HCT116 (cell line): ENCODE data around the gene ADCK2. TPM values are rescaled to one million over a fixed set of nuclear protein-coding genes. Genes with fewer than 3 reads are reported as not detected.
"Not testable (repeated sequence)": the region's sequence is repeated elsewhere in the genome, so short reads cannot be mapped to it uniquely, and the experiment has no call there.

Experiments
- ATAC-seq: fragments of 200-7000 bp; cut with Tn5 transposase; 2 replicates; pipeline ENCODE4 v1.9.1; 2020; ENCODE audit warnings: mild to moderate bottlenecking, moderate library complexity
- BruUV-seq: library from RNA; stranded (reverse); fragments of 400-500 nt; replicated peaks from 2 replicates; lab custom pipeline; 2021; lab: Mats Ljungman, UMichigan
- CTCF ChIA-PET: fragments of 300-600 bp; sonication (Branson Sonifier 250); formaldehyde crosslinking; loops from one replicate; lab custom pipeline; 2021; ENCODE audit warnings: antibody characterized with exemption; lab: Charles Lee
- POLR2A ChIA-PET: fragments of 300-600, 350-600 bp; sonication (Branson Sonifier 250); formaldehyde crosslinking; loops from one replicate; lab custom pipeline; 2021; ENCODE audit warnings: antibody characterized with exemption; lab: Charles Lee
- RAD21 ChIA-PET, 2 experiments: fragments of 300-600 bp; sonication (Branson Sonifier 250); formaldehyde crosslinking; loops; one replicate each; lab custom pipeline; 2023; ENCODE audit warnings: low total read pairs in 2 of 2; ENCODE audit not compliant: uncharacterized antibody in 2 of 2, unreplicated experiment in 2 of 2, low non-redundant PET in 1 of 2; lab: Charles Lee
- DNase-seq: peaks from one replicate; pipeline ENCODE4 v3.0.0-alpha.2; 2010; ENCODE audit warnings: low read depth, low spot score
- H2AFZ ChIP-seq: fragments of 200-600 bp; shearing (Covaris generic), sonication (generic); 2 replicates; pipeline ENCODE4 v1.6.1; 2017; ENCODE audit warnings: low read depth, mixed run types, mixed read lengths, antibody characterized with exemption, low read length; ENCODE audit not compliant: poor library complexity, severe bottlenecking
- H3K27ac ChIP-seq: 2 replicates; pipeline ENCODE4 v1.5.1; 2012; ENCODE audit warnings: low read depth, low read length
- H3K27me3 ChIP-seq: fragments of 200-600 bp; sonication (generic); 2 replicates; pipeline ENCODE4 v1.6.1; 2016; ENCODE audit warnings: mixed run types, low read length, mixed read lengths; ENCODE audit not compliant: insufficient read depth
- H3K36me3 ChIP-seq, 2 experiments: fragments of 200-500 bp in 1 of 2; fragments of 200-600 bp in 1 of 2; sonication (Bioruptor generic) in 1 of 2; sonication (generic) in 1 of 2; 2 replicates each; pipeline versions ENCODE4 v1.5.1 to v1.6.1; 2014 to 2016; ENCODE audit warnings: low read length in 2 of 2, inconsistent platforms in 1 of 2, mixed read lengths in 1 of 2, mixed run types in 1 of 2; ENCODE audit not compliant: insufficient read depth in 2 of 2, control insufficient read depth in 1 of 2
- H3K4me1 ChIP-seq, 2 experiments: fragments of 200-600 bp in 1 of 2; sonication (generic) in 1 of 2; 2 replicates each; pipeline versions ENCODE4 v1.5.1 to v1.6.1; 2012 to 2017; ENCODE audit warnings: low read length in 2 of 2, inconsistent platforms in 1 of 2, mild to moderate bottlenecking in 1 of 2, mixed read lengths in 1 of 2, mixed run types in 1 of 2, moderate library complexity in 1 of 2; ENCODE audit not compliant: insufficient read depth in 2 of 2, control insufficient read depth in 1 of 2
- H3K4me2 ChIP-seq: fragments of 200-600 bp; sonication (generic); 2 replicates; pipeline ENCODE4 v1.6.1; 2017; ENCODE audit warnings: mixed run types, low read length, mixed read lengths
- H3K4me3 ChIP-seq, 2 experiments: fragments of 200-600 bp in 1 of 2; sonication (generic) in 1 of 2; replicated peaks in 1 of 2; 2 replicates each; pipeline ENCODE4 v1.5.1; 2011 to 2016; ENCODE audit warnings: low read length in 2 of 2, control low read depth in 1 of 2, low read depth in 1 of 2, mild to moderate bottlenecking in 1 of 2, mixed read lengths in 1 of 2, mixed run types in 1 of 2
- H3K79me2 ChIP-seq: fragments of 200-600 bp; sonication (generic); 2 replicates; pipeline ENCODE4 v1.6.1; 2017; ENCODE audit warnings: mild to moderate bottlenecking, mixed run types, low read length, moderate library complexity, mixed read lengths; ENCODE audit not compliant: insufficient read depth
- H3K9ac ChIP-seq: fragments of 200-600 bp; sonication (generic); 2 replicates; pipeline ENCODE4 v1.6.1; 2016; ENCODE audit warnings: low read length, mixed read lengths
- H3K9me2 ChIP-seq: fragments of 200-600 bp; sonication (generic), shearing (Covaris generic); 2 replicates; pipeline ENCODE4 v1.6.1; 2017; ENCODE audit warnings: mixed run types, mild to moderate bottlenecking, moderate library complexity; ENCODE audit not compliant: insufficient read depth
- H3K9me3 ChIP-seq, 2 experiments: fragments of 200-500 bp in 1 of 2; fragments of 200-600 bp in 1 of 2; sonication (Bioruptor generic) in 1 of 2; sonication (generic) in 1 of 2; 2 replicates each; pipeline ENCODE4 v1.6.1; 2014 to 2017; ENCODE audit warnings: low read length in 2 of 2, mixed read lengths in 2 of 2, inconsistent platforms in 1 of 2, low read depth in 1 of 2, mild to moderate bottlenecking in 1 of 2, mixed run types in 1 of 2, moderate library complexity in 1 of 2; ENCODE audit not compliant: control insufficient read depth in 1 of 2, insufficient read depth in 1 of 2
- H4K20me1 ChIP-seq: fragments of 200-600 bp; sonication (generic), shearing (Covaris generic); 2 replicates; pipeline ENCODE4 v1.6.1; 2017; ENCODE audit warnings: mixed run types, mild to moderate bottlenecking, moderate library complexity; ENCODE audit not compliant: insufficient read depth
- EGR1 ChIP-seq: IDR thresholded peaks from 2 replicates; pipeline ENCODE4 v1.6.1; 2012; ENCODE audit warnings: low read depth
- ELF1 ChIP-seq: IDR thresholded peaks from 2 replicates; pipeline ENCODE4 v1.6.1; 2012; ENCODE audit warnings: low read depth, borderline replicate concordance
- EZH2 ChIP-seq: fragments of 200-600 bp; sonication (generic); IDR thresholded peaks from 2 replicates; pipeline ENCODE4 v1.6.1; 2017; ENCODE audit warnings: antibody characterized with exemption, mixed run types
- FOSL1 ChIP-seq: IDR thresholded peaks from 2 replicates; pipeline ENCODE4 v1.6.1; 2012; ENCODE audit warnings: low read depth
- MAX ChIP-seq: IDR thresholded peaks from 2 replicates; pipeline ENCODE4 v1.6.1; 2012
- RAD21 ChIP-seq: IDR thresholded peaks from 2 replicates; pipeline ENCODE4 v1.6.1; 2012; ENCODE audit warnings: low read depth, mild to moderate bottlenecking
- TCF7L2 ChIP-seq: IDR thresholded peaks from 2 replicates; pipeline ENCODE4 v1.7.0; 2011; ENCODE audit warnings: borderline replicate concordance, inconsistent platforms; ENCODE audit not compliant: insufficient read depth, insufficient read length; ENCODE audit errors: extremely low read depth
- YY1 ChIP-seq: IDR thresholded peaks from 2 replicates; pipeline ENCODE4 v1.6.1; 2011; ENCODE audit warnings: low read length, low read depth, moderate library complexity, mild to moderate bottlenecking; ENCODE audit not compliant: insufficient replicate concordance; ENCODE audit errors: extremely low read depth
- intact Hi-C: fragments of 100-400 bp; cut with micrococcal nuclease; formaldehyde crosslinking; loops from 2 replicates; pipeline ENCODE4 v1.10.0; 2022
- total RNA-seq: library from RNA; stranded (reverse); gene quantifications from one replicate; pipeline ENCODE4 v1.2.1, GENCODE V29; 2021; ENCODE audit not compliant: unreplicated experiment

The ADCK2 gene
- total RNA-seq, 1 experiment from 2014 or later, result 16.9 TPM

DNA sequence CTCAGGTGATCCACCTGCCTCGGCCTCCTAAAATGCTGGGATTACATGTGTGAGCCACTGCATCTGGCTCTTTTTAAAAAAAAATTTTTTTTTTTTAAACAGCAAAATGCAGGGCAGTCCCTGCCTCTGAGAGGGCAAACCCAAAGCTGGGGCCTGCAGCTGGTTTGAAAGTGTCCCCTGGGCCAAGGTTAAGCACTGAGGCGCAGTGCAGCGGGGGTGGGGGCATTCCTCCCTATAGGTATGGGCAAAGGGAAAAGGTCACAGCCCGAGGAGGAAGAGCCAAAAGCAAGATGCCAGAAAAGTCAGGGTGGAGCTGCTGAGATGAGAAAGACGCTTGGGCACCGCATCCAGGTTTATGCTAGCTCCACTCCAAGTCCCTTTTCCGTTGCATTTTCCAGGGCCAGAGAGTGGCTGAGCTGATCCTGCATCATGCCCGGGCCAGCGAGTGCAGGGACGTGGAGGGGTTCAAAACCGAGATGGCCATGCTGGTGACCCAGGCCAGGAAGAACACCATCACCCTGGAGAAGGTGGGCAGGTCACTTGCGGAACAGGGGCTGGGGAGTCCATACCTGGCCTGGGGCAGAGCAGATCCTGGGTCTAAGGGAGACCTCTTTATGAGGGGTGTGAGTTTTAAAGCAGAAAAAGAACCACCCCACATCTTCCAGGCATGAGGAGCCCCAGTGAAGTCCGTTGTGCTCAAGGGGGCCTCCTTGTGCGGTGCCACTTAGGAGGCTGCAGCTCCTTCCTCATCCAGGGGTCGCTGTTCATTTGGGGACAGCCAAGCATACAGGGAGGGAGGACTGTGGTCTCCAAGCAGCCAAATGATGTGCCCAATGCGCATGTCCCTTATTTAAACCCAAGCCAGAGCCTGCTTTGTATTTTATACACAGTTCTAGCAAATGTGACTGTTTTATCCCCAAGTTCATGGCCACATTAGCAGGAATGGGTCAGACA, 16.7 kb downstream of the ADCK2 start:
- Histone ChIP-seq H3K27me3 (no peaks in the 10 kb centered on the region), H3K9me3 (no peaks in the 10 kb centered on the region), H3K9me2 (no peaks in the 10 kb centered on the region), H3K9ac (no peak overlapping the region), H3K36me3 (peaks cover 0 to 4% of the 10 kb centered on the region in 2 experiments; a peak in 1 of 4 replicates), H3K4me2 (no peak overlapping the region), H3K79me2 (no peaks in the 10 kb centered on the region), H3K4me1 (no peaks in the 10 kb centered on the region), H4K20me1 (no peaks in the 10 kb centered on the region), H3K4me3 (no peak overlapping the region), H3K27ac (no peak overlapping the region), H2AFZ (no peak overlapping the region)
- no peak for DNase-seq
- ChIA-PET POLR2A (no interaction called here), CTCF (no interaction called here), RAD21 (no interaction called here)
- ATAC-seq, result no peak
- intact Hi-C loops, result no loop called here
- TF ChIP-seq FOSL1 (no peak), MAX (no peak), ELF1 (no peak), EZH2 (no peak), EGR1 (no peak)
- no TSS peak for BruUV-seq

DNA sequence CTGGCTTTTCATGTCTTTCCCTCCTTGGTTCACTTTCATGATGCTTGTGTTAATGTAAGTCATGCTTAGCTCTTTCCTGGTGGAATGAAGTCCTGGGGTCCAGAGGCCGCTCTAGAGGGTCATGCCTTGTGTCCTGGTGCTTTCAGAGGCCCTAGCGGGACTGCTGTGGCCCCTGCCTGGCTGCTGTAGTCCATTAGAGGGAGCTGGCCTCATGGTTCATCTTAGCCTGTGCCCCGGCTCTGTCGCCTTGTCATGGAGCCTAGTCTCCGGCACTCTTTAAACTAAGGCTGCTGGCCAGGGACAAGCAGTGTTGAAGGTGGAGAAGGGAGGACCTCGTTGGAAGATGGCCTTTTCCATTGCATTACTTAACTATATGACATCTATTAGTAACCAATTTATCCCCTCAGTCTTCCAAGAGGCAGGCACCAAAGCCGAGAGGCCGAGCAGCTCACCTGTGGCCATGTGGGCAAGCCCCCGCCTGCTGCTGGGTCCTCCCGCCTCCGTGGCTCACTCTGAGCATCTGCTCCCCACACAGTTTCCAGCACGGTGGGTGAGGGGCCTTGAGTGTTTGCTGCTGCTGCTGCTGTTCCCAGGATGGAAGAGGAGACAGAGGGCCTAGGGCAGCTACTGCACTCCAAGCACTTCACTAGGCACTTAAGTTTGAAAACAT, 18.8 kb downstream of the ADCK2 start:
- Histone ChIP-seq H2AFZ (no peak overlapping the region), H3K79me2 (no peaks in the 10 kb centered on the region), H3K36me3 (peaks cover 0 to 4% of the 10 kb centered on the region in 2 experiments; a peak in 1 of 4 replicates), H3K4me2 (no peak overlapping the region), H3K9ac (no peak overlapping the region), H3K4me1 (peaks cover 0 to 8% of the 10 kb centered on the region in 2 experiments; a peak in 2 of 4 replicates), H4K20me1 (no peaks in the 10 kb centered on the region), H3K4me3 (no peak overlapping the region), H3K27ac (no peak overlapping the region), H3K9me2 (no peaks in the 10 kb centered on the region), H3K27me3 (no peaks in the 10 kb centered on the region), H3K9me3 (no peaks in the 10 kb centered on the region)
- ChIA-PET POLR2A (interaction anchor here (1.3 kb wide), 1 partner anchor 17 kb away, joined by 3 read pairs; no protein-coding TSS in a partner anchor), RAD21 (no interaction called here), CTCF (no interaction called here)
- ATAC-seq, result 0 out of 2 replicates have a peak, but pooled peaks have one; percentile 35
- intact Hi-C loops, result no loop called here
- TF ChIP-seq RAD21, result peak; percentile 25; the same call in 1 of the 2 replicates
- TF ChIP-seq TCF7L2, result no peak
- no peak for TF ChIP-seq YY1
- no peak for DNase-seq
- no TSS peak for BruUV-seq

- BruUV-seq, CTCF ChIA-PET, H3K27me3 ChIP-seq, POLR2A ChIA-PET, H3K36me3 ChIP-seq, H3K9ac ChIP-seq, H3K9me3 ChIP-seq, H3K4me3 ChIP-seq, intact Hi-C loops, DNase-seq, H3K9me2 ChIP-seq, H2AFZ ChIP-seq, H4K20me1 ChIP-seq, H3K27ac ChIP-seq, H3K4me2 ChIP-seq, RAD21 ChIA-PET, ATAC-seq: not testable (repeated sequence)
- Histone ChIP-seq H3K4me1 (peaks cover 4 to 20% of the 10 kb centered on the region in 2 experiments; a peak in 3 of 4 replicates), H3K79me2 (peaks cover 21% of the 10 kb centered on the region)
Observed at GRCh38 chr7:140693849-140694248, 21.1 kb downstream of the ADCK2 start.
